Myometrial cell (primary cell): Measurements from ENCODE around the gene SPANXN1. TPM values are rescaled to one million over a fixed set of nuclear protein-coding genes. Genes with fewer than 3 reads are reported as not detected.

Source experiments
- total RNA-seq: library from RNA; depleted of rRNA; stranded (reverse); fragments of >200 nt; gene quantifications from 2 replicates; pipeline ENCODE4 v1.2.3, GENCODE V29; 2015

The SPANXN1 gene
- not detected in 2 replicates for total RNA-seq

GRCh38 chrX:145247203-145247602 is at the start of gene SPANXN1:
Gene SPANXN1 (plus strand): TSS chrX:145247503. CDS start chrX:145247587, 84 bp downstream.

